Stomach (tissue), 4 donors: ENCODE measurements around the gene IGF1R.

Source experiments
- CTCF ChIP-seq, 7 experiments: fragments of 450-650 bp in 4 of 7; fragments of 200-600 bp in 3 of 7; sonication (generic) in 3 of 7; IDR thresholded peaks; one replicate each; pipeline ENCODE4 v1.5.1; 2016 to 2019; ENCODE audit warnings: antibody characterized with exemption in 7 of 7, control low read depth in 2 of 7, mild to moderate bottlenecking in 1 of 7
- POLR2A ChIP-seq, 4 donors: fragments of 450-650 bp; IDR thresholded peaks; one replicate each; pipeline ENCODE4 v1.6.1; 2016; ENCODE audit warnings: antibody characterized with exemption in 4 of 4, control low read depth in 2 of 4, mild to moderate bottlenecking in 1 of 4, moderate library complexity in 1 of 4
- POLR2AphosphoS5 ChIP-seq, 3 donors: sonication (generic); formaldehyde crosslinking; IDR thresholded peaks; one replicate each; pipeline ENCODE4 v1.6.1; 2016; ENCODE audit warnings: antibody characterized with exemption in 3 of 3

- TF ChIP-seq CTCF (IDR thresholded peaks at IDR 0.05) = no peak
- TF ChIP-seq POLR2A (IDR thresholded peaks at IDR 0.05) = no peak
- no peak for TF ChIP-seq POLR2AphosphoS5 (IDR thresholded peaks at IDR 0.05)
Observed at GRCh38 chr15:98635848-98636247, 12.5 kb upstream of the IGF1R start.
